ENCODE measurements around the gene GATA6.

GATA6 gene

DNA sequence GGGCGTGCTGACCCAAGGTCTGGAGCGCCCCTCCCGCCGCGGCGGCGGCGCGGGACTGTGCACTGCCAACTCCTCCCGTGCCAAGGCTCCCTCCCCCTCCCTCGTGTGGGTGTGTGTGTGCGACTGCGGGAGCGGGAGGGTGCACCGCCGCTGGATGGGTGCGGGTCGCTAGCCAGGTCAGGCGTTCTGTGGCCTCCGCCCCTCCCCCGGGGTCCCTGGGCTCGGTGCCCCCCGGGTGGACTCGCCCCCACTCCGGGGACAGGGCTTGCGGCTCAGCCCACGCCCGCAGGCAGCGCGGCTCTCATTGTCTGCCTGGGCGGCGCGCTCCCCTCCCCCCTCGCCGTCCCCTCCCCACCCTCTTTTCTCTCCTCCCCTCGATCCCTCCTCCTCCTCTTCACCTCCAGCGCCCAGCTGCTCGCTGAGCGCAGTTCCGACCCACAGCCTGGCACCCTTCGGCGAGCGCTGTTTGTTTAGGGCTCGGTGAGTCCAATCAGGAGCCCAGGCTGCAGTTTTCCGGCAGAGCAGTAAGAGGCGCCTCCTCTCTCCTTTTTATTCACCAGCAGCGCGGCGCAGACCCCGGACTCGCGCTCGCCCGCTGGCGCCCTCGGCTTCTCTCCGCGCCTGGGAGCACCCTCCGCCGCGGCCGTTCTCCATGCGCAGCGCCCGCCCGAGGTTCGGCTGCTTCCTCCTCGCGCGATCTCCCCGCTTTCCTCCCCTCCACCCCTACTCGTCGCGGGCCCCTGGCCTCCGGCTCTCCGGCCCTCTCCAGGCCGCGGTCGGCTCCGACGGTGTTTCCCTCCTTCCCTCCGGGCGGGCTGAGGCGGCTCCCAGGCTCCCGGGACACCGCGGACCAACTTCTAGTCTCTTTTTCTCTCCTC, at the start of gene GATA6:
Gene GATA6, plus strand, starts transcription at position 579 of the 878 bp plus-strand sequence. CDS start 1,556 bp downstream, outside the sequence.
- DNase-seq = peak; percentile 75

GRCh38 chr18:22124970-22125369, 44.4 kb upstream of the GATA6 start:
- no peak for DNase-seq

DNA sequence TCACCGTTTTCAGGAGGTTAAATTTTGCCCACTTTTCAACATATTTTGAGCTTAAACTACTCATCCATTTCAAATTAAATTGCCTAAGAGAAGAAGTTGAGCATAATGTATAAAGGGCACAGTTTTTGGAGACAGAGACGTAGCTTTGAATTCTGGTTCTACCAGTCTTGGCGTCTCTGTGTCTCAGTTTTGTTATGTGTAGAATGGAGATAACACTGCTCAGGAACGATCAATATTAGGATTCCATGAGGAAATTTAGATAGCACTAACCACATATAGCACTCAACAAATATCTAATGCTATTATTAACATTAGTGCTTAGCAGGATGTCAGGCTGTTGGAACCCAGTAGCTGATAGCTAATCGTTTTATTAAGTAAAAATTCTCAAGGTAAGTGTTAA, 40.4 kb upstream of the GATA6 start:
- DNase-seq = no peak

- no peak for DNase-seq
Observed at GRCh38 chr18:22129778-22130177, 39.6 kb upstream of the GATA6 start.

- no peak for DNase-seq
Observed at GRCh38 chr18:22132258-22132657, 37.1 kb upstream of the GATA6 start.

DNA sequence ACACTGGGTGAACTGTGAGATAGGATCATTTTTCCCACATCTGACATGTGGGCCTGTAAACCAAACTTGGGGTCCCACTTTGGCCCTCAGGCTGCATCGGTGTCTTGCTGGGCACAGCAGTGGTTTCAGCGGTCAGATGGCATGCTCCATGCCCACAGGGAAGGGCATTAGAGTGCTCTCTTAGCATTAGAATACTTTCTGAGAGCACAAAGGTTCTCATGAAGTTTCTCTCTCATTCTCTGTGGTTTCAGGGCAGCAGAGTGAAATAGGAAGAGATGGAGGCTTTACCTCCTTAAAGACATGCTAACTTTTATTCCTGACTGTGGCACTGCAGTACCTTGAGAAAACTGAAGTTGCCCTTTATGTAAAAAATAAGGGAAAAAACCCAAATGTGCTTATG, 36.6 kb upstream of the GATA6 start:
- no peak for DNase-seq

DNA sequence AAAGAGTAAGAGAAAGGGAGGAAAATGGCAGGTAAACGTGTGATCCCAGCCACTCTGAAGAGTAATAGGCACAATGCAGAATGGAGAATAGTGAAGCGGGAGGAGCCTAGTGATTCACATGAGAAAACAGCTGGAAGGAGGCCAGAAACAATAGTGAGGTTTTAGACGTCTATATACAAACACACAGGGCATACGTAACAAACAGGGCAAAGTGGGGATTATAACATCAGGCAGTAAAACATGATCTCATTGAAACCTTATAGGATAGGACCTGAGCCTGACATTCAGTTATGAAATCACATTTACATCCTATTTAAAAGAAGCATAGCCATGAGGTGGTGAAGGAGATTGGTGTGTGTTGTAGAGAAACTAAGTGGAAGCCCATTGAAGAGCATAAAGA, 33.0 kb upstream of the GATA6 start:
- no peak for DNase-seq

- DNase-seq = no peak
Observed at GRCh38 chr18:22141211-22141610, 28.2 kb upstream of the GATA6 start.

GRCh38 chr18:22143347-22144340, 25.7 kb upstream of the GATA6 start:
- no peak for DNase-seq

- no peak for DNase-seq
Observed at GRCh38 chr18:22145160-22145559, 24.2 kb upstream of the GATA6 start.

- no peak for DNase-seq
Observed at GRCh38 chr18:22149710-22150109, 19.7 kb upstream of the GATA6 start.

- no peak for DNase-seq
Observed at GRCh38 chr18:22152093-22152492, 17.3 kb upstream of the GATA6 start.

DNA sequence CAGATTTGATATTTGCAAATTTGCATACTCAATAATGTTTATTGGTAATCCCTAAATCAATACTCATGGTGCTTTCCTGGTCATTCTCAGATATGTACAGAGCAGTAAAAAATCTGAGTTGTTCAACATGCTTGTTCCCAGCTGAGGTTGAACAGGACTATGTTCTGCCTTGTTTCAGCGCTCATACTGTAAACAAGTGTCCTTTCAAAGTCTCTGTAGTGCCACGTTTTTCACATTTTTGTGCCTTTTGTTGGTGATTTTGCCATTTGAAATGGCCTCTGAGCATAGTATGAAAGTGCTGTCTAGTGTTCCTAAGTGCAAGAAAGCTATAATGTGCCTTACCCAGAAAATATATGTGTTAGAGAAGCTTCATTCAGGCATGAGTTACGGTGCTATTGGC, 16.0 kb upstream of the GATA6 start:
- DNase-seq = no peak

DNA sequence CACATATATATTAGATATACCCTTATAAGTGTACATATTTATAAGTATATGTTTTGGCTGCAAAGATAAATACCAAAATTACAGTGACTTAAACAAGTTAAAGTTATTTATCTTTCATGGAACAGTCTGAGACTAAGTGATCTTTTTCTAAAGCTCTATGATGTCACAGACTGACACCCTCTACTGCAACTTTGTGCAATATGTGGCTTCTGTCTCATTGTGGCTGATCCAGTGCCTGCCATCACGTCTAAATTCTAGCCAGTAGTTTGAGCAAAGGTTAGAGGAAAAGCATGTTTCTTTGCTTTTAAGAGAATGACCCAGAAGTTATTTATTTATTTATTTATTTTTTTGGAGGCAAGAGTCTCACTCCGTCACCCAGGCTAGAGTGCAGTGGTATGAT, 13.8 kb upstream of the GATA6 start:
- DNase-seq = no peak

GRCh38 chr18:22159014-22159413, 10.4 kb upstream of the GATA6 start:
- no peak for DNase-seq

DNA sequence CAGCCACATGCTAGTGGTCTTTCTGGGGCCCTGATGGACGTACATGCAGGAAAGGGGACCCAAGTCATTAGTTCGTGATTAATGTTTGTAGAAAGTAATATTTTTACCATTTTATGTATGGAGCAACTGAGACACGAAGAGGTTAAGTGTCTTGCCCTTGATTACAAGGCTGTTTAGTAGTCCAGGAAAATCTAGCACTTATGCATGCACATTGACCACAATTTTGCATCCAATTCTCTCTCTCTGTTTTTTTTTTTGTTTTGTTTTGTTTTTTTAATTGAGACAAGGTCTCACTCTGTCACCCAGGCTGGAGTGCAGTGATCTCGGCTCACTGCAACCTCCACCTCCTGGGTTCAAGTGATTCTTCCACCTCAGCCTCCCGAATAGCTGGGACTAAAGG, 8.3 kb upstream of the GATA6 start:
- DNase-seq = no peak

- no peak for DNase-seq
Observed at GRCh38 chr18:22163416-22164161, 5.8 kb upstream of the GATA6 start.

- DNase-seq = no peak
Observed at GRCh38 chr18:22164337-22165048, 4.9 kb upstream of the GATA6 start.

- no peak for DNase-seq
Observed at GRCh38 chr18:22165049-22165602, 4.3 kb upstream of the GATA6 start.

DNA sequence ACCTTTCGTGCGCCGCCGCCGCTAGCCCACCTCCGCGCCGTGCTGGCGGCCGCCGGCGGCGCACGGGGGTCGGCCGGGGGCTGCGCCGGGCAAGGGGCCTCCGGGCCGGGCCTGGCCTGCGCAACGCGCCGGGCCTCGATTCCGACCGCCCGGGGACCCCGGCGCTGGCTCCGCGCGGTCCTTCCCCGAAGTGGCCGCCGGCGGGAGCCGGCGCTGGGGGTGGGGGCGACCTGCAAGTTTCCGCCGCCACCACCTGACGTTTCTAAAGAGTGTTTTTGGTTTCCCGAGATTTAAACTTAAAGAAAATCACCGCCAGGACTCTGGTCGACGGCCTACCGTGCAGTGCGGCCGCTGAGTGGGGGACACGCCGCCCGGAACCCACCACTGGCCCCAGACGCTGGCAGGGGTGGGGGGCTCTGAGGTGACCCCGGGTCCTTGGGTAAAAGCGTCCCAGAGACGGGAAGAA, 3.8 kb upstream of the GATA6 start:
- DNase-seq = no peak

DNA sequence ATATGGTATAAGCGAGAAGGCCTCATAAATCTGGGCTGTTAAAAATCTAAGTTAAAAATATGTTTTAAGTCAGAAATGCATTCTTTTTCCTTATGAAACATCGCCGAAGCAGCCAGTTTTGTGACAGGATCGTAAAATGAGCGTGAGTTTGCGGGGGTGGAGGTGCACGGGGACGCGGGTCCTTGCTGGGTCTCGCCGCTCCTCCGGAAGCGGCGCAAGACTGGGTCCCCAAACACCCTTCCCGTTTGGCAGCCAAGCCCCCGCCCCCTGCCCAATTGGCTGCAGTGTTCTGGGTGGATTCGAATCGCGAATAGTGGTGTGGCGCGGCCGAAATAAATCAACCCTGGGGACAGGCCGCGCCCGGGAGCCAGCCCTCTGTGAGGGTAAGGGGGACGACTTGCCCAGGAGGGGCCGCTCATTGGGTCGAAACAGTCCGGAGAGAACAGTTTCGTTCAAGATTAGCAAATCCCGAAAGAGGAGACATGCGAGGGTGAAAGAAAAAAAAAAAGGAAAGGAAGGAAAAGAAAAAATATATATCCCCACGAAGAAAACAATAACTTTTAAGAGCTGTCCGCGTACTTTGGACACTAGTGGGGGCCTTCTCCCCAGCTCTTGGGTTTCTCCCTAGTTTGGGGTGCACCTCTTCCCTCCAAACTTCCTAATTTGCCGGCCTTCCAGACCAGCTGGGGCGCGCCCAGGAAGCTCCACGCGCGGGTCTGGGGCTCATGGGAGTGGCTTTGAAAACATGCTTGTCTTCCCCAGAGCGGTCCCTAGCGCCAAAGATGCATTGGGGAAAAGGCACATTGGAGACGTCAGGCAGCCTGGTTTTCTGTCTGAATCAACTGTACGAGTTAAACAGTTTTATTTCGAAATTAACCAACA, 3.1 kb upstream of the GATA6 start:
- no peak for DNase-seq

Measured in hematopoietic multipotent progenitor cell treated with erythropoietin and hydrocortisone succinate and interleukin-3 and kit ligand, for 6 days (in vitro differentiated cells).